GM18508 (cell line): Measurements from ENCODE around the gene MRPL12.
"Not testable (repeated sequence)": the region's sequence is repeated elsewhere in the genome, so short reads cannot be mapped to it uniquely, and the experiment has no call there.

Experiments
- ATAC-seq: cut with Tn5 transposase; IDR thresholded peaks from one replicate; pipeline ENCODE4 v1.9.1; 2021; ENCODE audit warnings: moderate number of reproducible peaks; ENCODE audit not compliant: insufficient read depth, unreplicated experiment

The MRPL12 gene

GRCh38 chr17:81702934-81703746 is at the start of gene MRPL12:
Gene MRPL12, plus strand, starts transcription at chr17:81703367. Its CDS starts 135 bp downstream, at chr17:81703502.
- no peak for ATAC-seq

- no peak for ATAC-seq
Observed at GRCh38 chr17:81655378-81656117, 47.6 kb upstream of the MRPL12 start.

GRCh38 chr17:81656118-81656743 is 46.9 kb upstream of the MRPL12 start, which contains the start of gene PDE6G:
Gene PDE6G, minus strand, starts transcription at chr17:81656542. Its CDS starts 3,237 bp downstream, at chr17:81653305.
- ATAC-seq = no peak

- no peak for ATAC-seq
Observed at GRCh38 chr17:81656835-81657234, 46.3 kb upstream of the MRPL12 start.

- no peak for ATAC-seq
Observed at GRCh38 chr17:81659038-81659437, 44.1 kb upstream of the MRPL12 start.

- no peak for ATAC-seq
Observed at GRCh38 chr17:81660441-81660840, 42.7 kb upstream of the MRPL12 start.

GRCh38 chr17:81662002-81662401 is 41.2 kb upstream of the MRPL12 start:
- ATAC-seq = no peak

- no peak for ATAC-seq
Observed at GRCh38 chr17:81664051-81664470, 39.1 kb upstream of the MRPL12 start.

GRCh38 chr17:81665205-81666091 is 37.7 kb upstream of the MRPL12 start:
- ATAC-seq = no peak

GRCh38 chr17:81666092-81666341 is 37.1 kb upstream of the MRPL12 start:
- ATAC-seq = no peak

- peak; percentile 52 for ATAC-seq
Observed at GRCh38 chr17:81666342-81667191, 36.6 kb upstream of the MRPL12 start, which contains the start of the genes CCDC137 and OXLD1. Gene CCDC137, plus strand, starts transcription at chr17:81666737. Its CDS starts 30 bp downstream, at chr17:81666767. Gene OXLD1, minus strand, starts transcription at chr17:81666605. Its CDS starts 28 bp downstream, at chr17:81666577.

GRCh38 chr17:81667754-81668153 is 35.4 kb upstream of the MRPL12 start:
- ATAC-seq = no peak

- ATAC-seq = no peak
Observed at GRCh38 chr17:81672504-81672903, 30.7 kb upstream of the MRPL12 start.

GRCh38 chr17:81672954-81673353 is 30.2 kb upstream of the MRPL12 start:
- no peak for ATAC-seq

GRCh38 chr17:81673561-81674258 is 29.5 kb upstream of the MRPL12 start:
- no peak for ATAC-seq

GRCh38 chr17:81675515-81676221 is 27.5 kb upstream of the MRPL12 start:
- not testable (repeated sequence) for ATAC-seq

GRCh38 chr17:81676906-81677305 is 26.3 kb upstream of the MRPL12 start:
- ATAC-seq = no peak

- ATAC-seq = no peak
Observed at GRCh38 chr17:81680150-81680549, 23.0 kb upstream of the MRPL12 start.
